Renal cortex interstitium (tissue), 15 donors: ENCODE measurements around the gene FCMR. TPM values are rescaled to one million over a fixed set of nuclear protein-coding genes. Genes with fewer than 3 reads are reported as not detected.

Source experiments
- DNase-seq, 11 donors: peaks; one replicate each; pipeline ENCODE4 v3.0.0-alpha.2; 2013; ENCODE audit warnings: low read depth in 9 of 11, low spot score in 4 of 11; ENCODE audit errors: extremely low read depth in 1 of 11
- long read RNA-seq, 16 experiments: transcript quantifications; one replicate each; lab custom pipeline, GENCODE V29; 2026
- polyA plus RNA-seq, 3 donors: library from polyadenylated mRNA; unstranded; fragments of 120-200 nt; gene quantifications; one replicate each; pipeline ENCODE4 v1.2.1, GENCODE V29; 2013; ENCODE audit not compliant: insufficient read length in 3 of 3

The FCMR gene, protein sequence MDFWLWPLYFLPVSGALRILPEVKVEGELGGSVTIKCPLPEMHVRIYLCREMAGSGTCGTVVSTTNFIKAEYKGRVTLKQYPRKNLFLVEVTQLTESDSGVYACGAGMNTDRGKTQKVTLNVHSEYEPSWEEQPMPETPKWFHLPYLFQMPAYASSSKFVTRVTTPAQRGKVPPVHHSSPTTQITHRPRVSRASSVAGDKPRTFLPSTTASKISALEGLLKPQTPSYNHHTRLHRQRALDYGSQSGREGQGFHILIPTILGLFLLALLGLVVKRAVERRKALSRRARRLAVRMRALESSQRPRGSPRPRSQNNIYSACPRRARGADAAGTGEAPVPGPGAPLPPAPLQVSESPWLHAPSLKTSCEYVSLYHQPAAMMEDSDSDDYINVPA
- 1 to 10 TPM; 1.6 to 1.8 (median 1.7) TPM for polyA plus RNA-seq
- long read RNA-seq, donor 1: 0 reads
- long read RNA-seq, donor 2, partial matches to known transcripts: 0 of 1 reads
- long read RNA-seq, donor 2, other reads (novel, unspliced or antisense): 0 of 1 reads
- long read RNA-seq, donor 3, partial matches to known transcripts: 0 of 1 reads
- long read RNA-seq, donor 3, other reads (novel, unspliced or antisense): 0 of 1 reads
- long read RNA-seq, donor 4: 0 reads
- long read RNA-seq, donor 5: 0 reads
- long read RNA-seq, donor 6, partial matches to known transcripts: 0 of 1 reads
- long read RNA-seq, donor 6, other reads (novel, unspliced or antisense): 0 of 1 reads
- long read RNA-seq, donor 7: 0 reads
- long read RNA-seq, donor 8: 0 reads
- long read RNA-seq, donor 9: 0 reads
- long read RNA-seq, donor 10: 0 reads
- long read RNA-seq, donor 11, partial matches to known transcripts: 0 of 2 reads
- long read RNA-seq, donor 11, other reads (novel, unspliced or antisense): 0 of 2 reads
- long read RNA-seq, donor 12: 0 reads
- long read RNA-seq, donor 13, partial matches to known transcripts: 0 of 2 reads
- long read RNA-seq, donor 13, other reads (novel, unspliced or antisense): 0 of 2 reads
- long read RNA-seq, donor 14: 0 reads
- long read RNA-seq, donor 15: 0 reads
- long read RNA-seq, donor 16, partial matches to known transcripts: 0 of 2 reads
- long read RNA-seq, donor 16, other reads (novel, unspliced or antisense): 0 of 2 reads

DNA sequence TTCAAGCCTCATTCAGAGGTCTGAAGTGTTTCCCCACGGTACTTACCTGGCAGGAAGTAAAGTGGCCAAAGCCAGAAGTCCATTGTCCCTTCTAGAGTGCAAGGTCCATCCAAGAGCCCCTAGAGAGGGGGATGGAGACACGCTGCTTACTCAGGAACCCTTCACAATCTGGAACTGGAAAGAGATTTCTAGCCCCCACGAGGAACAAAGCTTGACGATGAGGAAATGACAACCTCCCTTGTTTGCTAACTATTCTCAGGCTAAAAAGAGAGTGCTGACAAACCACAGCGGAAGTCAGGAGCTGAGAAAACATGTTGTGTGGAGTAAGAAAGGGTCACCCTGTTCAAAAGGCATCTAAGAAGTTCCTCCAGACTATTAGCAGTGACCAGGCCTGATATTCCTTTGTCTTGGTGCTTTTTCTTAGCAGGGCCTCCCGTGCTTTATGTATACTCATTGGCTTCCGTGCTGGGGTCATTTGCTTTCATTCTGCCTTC, at the start of gene FCMR:
Gene FCMR, minus strand, starts transcription at position 170 of the 494 bp plus-strand sequence. Its CDS starts 87 bp downstream, at position 83.
- no peak for DNase-seq

DNA sequence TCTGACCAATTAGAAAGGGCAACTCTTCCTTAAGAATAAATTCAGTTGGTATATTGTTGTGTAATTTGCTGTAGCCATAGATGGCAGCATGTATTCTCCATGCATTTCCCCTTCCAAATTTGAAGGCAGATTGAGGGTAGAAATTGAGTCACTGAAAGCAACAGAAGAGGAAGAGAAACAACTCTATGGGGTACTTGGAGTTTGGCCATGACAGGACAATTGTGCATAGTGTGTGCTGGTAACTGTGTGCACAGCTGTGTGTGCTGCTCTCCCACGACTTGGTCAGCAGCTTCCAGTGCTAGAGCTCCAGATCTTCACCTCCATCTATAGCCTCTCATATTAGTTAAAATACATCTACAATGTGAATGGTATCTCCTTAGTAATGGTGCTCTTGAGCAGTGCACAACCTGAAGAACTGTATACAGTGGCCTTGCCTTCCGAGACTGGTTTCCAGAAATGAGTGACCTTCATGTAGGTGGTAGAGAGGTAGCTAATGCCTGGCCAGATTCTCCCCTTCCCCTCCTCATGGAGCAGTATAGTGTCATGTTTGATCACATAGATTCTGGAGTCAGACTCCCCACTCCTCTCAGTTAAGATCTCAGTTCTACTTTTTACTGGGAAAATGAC, 49.4 kb upstream of the FCMR start:
- no peak for DNase-seq

DNA sequence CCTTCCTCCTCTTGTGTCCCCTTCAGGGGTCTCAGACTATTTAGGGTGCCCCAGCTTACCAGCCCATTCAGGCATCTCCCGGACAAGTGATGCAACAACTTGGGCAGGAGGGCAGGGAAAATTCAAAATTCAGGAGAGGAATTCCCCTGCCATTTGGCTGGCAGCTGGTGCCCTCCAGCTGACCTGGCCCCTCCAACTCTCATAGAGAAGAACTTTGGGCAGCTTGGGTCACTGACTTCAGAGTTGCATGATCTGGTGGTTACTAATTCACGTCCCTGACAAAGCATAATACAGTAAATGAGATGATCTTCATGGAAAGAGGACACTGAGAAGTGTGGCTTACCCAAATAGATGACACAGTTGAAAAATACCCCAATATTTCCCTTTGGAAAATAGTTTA, 48.7 kb upstream of the FCMR start, which contains the start of gene FCAMR:
Gene FCAMR, minus strand, starts transcription at position 15 of the 400 bp plus-strand sequence. CDS start 335 bp downstream, outside the sequence.
- no peak for DNase-seq

DNA sequence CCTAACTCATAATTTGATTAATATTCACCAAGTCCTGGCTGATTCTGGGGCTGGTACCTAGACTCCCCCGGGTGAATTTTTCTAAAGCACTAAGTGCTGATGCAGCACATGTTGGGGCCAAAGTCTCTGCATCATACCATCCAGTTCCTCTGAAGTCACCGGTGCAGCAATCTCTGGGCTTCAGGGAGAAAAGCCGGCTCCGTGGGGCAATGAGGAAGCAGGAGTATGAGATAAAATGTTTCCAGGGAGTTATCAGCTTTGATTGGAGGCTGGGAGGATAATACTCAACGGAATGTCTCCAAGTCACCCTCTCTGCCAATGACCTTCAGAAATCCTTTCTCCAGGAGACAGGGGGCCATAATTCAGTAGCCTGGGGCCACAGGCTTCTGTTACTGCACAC, 47.3 kb upstream of the FCMR start:
- DNase-seq: no peak

DNA sequence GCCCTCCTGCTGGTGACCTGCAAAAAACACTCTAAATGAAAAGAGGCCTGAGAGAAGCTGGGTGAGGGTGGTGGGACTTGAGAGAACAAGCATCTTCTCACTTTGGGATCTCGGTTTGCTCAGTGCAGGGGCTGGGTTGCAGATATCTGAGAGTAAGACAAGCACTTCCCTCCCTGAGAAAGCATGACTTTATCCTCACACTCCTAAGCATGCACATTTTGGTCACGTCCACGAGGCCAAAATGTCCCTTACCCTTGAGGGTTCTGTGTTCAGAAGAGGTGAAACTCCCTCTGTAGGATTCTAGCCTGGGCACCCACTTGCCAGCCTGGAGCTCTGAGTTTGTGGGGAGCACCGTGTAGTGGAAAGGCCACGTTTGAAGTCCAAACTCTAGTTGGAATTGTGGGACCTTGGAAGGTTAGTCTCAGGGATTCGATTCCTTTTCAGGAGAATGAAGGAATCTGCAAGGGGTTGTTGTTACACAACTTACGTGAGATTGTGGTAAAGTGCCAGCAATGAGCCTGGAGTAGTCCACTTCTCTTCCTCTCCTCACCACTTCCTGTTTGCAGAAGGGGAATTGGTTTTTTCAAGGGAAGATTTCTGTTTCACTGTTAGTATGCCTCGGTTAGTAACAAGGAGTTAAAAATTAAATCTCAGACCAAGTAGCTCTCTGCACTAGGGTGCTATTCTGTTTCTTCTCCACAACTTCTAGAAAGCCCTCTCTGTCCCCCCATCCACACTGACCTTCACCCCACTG, 45.5 kb upstream of the FCMR start:
- no peak for DNase-seq

DNA sequence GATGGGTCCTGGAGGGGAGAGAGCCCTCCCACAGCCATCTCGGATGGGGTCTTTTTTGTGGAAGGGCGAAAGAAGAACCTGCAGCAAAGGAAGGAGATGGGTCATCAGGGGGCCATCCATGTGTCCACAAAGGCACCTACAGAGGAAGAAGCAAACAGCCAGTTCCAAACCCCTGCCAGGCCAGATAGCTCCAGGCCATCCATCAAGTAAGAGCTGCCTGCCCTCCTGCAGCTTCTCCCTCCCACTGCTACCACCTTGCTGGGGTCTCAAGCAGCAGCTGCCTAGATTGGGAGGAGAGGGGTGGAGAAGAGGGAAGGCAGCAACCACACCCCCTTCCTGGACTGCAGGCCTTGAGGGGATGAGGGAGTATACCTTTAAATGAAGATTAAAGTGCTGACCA, 44.0 kb upstream of the FCMR start:
- no peak for DNase-seq

DNA sequence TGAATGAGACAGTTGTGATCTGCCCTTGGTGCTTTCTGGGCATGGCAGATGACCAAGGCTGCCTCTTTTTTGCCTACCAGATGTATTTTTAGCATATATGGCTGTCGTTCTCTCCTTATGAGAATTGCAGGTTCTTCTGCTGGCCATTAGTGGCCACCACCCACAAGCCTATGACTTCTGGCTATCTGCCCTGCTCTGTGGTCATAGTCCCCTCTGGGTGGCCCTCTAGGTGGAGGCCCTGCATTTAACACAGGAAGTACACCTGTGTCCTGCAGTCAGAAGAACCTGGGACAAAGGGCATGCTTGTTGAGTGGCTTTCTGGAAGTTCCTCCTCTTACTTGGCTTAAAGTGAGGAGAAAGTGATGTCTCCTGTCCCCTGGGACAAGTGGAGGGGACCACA, 42.0 kb upstream of the FCMR start:
- DNase-seq: no peak

DNA sequence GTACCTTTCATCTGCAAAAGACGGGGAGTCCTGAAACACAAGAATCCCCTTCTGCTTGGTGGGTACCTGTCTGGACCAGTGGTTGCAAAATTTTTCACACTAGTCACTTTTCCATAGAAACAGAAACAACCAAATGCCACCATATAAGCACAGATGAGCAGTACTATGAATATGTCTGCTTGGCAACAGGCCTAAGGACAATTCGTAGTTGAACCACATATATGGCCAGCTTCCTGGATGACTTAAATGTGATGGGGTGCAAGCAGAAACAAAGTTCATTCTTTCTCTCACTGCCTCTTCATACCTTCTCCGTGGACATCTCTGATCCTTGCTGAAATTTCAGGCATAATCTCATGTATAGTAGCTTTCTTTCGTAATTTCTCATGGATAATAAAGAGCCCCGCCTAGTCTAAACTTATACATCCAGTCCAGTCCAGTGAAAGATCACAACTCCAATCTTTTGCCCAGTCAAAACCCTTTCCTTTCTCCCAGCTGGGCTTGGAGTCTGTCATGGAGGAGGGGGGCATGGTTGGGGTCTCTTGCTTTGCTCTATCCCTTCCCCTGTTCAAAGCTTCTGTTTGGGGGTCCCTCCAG, 41.5 kb upstream of the FCMR start:
- no peak for DNase-seq

DNA sequence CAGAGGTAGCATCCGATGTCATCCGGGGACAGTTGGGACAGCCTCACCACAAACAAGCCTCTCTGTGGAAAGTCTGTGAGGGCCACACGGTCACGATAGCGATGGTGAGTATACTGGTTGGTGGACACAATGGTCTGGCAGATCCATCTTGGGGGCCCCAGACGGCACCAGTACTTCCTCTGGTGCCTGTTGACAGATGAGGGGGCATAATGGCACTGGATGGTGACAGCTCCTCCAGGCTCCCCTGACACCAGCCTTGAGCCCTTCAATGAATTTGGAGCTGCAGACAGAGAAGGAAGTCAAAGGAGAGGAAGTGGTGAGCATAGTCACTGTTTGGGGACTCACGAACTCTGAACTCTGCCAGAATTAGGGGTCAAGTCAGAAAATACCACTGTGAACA, 40.5 kb upstream of the FCMR start:
- no peak for DNase-seq

DNA sequence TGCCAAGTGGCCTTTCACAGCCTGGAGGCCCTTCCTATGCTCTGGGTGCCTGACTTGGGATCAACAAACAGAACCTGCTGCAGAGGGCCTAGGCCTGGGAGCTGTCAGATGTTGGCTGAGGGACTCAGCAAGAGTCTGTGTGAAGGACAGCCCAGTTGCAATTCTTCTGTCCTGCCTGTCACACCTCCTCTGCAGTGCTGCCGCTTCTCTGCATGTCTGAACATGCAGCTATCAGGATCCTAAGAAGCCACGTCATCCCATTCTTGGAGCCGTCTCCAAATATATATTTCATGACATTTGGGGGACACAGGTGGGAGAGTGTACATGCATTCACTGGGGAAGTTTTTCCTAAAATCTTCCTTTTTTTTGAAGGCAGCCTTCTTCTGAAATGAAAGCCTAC, 39.9 kb upstream of the FCMR start:
- DNase-seq: no peak

DNA sequence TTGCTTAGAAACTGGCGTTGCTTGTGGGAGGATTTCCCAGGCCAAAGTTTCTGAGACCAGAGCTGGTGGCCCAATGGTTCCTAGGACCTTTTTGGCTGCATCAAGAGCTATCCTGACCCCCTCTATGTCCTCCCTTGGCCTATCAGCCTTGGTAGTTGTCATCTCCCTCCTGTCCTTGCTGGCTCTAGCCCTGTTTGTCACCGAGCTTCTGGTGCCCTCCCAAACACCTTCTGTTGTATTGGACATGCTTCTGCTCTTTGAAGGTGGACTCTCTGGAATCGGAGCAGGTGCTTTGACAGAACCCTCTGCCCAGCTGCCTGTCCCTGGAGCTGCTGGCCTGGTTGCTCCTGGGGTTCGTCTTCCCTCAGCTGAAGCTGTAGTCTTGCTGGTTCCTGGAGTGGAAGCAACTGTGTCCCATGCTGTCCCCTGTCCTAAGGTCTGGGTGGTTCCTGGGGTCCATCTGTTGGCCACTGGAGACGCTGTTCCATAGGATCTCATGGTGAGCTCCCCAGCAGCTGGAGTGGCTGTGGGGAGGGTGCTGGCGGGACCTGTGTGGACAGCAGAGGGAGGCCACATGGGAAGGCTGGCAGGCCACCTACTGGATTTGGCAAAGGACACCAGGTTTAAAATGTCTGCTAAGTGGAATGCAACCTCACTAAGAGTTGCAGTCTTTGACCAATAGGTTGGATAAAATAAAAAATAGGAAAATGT, 39.1 kb upstream of the FCMR start:
- DNase-seq: no peak

DNA sequence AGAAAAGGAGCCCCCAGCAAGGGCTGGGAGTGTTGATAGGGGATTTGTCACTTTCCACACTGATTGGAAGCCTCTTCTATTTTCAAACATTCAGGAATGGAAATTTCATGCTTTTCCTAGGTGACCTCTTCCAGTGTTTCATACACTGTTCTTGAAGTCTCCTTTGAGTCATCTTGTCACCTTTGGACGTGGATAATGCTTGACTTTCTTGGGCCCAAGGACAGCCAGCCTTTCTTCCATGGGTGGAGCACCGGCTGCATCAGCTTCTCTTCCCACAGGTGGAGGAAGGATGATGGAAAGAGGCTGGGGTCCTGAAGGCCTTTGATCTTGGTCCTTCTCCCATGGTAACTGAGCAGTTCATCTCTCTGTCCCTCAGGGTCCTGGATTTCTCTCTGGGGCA, 36.4 kb upstream of the FCMR start:
- DNase-seq: no peak

DNA sequence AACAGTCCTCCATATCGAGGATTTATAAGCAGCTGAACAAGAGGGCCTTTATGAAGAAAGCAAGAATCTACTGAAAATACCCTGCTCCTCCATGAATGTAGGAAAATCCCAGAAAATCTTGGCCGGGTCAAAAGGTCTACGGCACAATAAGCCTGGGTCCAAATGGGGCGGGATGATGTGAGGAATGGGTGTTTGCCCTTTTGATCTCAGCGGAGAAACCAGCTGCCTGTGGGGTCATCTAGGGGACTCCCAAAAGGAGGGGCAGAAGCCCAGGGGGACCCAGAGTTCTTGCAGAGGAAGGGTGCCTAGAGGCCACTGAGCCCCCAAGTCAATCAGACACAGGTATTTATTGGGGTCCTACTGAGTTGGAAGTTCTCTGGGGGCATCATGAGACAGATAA, 35.9 kb upstream of the FCMR start:
- DNase-seq: no peak

DNA sequence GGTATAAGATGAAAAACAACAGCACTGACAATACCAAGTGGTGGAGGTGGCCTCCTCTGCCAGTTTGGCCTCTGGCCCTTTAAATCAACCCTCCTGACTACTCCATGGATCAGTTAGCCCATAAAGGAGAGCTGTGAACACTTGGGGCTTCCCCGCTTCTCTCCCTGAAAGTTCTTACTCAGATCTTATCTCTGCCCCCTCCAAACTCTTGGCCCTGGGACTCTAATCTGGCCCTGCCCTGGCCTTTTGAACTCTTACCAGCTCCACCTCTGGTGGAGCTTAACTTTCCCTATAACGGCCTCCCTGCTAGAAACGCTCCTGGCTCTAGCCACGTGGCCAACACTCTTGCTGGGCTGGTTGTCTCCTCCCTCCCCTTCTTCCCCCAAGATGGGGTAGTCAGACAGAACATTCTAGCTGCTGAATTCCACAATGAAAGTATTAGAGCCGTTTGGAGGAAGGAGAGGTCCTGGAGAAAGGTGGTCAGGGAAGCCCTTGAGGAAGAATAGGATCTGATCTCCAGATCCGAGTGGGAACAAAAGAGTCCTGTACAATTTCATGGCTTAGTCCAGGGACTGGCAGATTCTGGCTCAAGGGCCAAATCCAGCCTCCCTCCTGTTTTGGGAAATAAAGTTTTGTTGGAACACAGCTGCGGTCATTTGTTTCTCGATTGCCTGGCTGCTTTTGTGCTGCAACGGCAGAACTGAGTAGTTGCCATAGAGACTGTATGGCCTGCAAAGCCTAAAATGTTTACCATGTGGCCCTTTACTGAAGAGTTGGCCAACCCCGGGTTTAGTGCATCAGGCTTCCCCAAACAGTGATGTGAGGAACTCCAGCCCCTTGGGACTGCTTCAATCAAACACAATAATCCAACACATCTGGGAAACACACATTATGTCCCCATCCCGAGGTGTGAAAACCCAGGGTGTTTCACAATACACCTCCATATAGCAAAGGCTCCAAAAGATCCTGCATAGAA, 34.0 kb upstream of the FCMR start:
- DNase-seq: no peak

DNA sequence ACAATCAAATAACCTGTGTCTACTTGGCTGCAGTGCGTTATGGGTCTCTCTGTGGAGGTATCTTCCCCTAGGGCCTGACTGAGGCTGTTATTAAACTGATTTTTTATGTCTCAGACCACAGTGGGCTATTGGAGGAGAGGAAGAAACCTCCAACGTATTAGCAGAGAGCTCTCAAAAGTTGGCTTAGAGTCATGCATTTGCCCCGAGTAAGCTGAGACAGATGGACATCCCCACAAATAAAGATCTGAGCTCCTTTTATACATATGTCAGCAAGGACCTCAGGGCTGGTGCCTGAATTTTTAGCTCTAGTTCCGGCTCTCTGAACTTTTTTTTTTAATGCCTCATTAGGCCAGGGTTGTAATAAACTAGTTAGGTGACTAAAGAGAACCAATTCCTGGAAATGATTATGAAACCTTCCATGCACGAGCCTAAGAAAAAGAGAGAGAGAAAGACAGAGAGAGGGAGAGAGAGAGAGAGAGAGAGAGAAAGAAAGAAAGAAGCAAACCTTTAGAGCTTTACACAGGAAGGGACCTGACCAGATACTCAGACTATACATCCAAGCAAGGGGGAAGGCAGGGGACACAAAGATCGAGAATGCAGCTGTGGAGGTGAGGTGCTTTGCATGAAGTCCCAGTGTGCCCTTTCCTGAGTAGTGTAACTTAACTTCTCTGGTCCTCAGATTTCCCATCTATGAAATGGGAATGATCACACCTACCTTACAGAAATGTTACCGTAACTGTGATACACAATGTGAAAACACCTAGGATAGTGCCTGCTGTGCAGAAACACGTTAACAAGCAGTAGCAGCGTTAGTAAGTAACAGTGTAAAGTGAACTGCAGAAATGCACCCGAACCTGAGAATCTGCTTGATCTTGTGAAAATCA, 33.0 kb upstream of the FCMR start:
- peak in 1 of 11 donors; percentile 48 for DNase-seq
